GM12875 (cell line): ENCODE data around the gene N4BP2.
A peak's percentile ranks its signal among the peaks of the same experiment; 100 is the strongest.

Source experiments
- H3K4me3 ChIP-seq: one replicate; pipeline ENCODE4 v1.5.1; 2011; ENCODE audit warnings: low read depth, low read length, control low read depth
- TF ChIP-seq, protein P1 (sequence below): IDR thresholded peaks from 2 replicates; pipeline ENCODE4 v1.5.1; 2011; ENCODE audit warnings: low read depth, mild to moderate bottlenecking, control low read depth, inconsistent platforms, low read length, moderate library complexity, borderline replicate concordance; ENCODE audit not compliant: insufficient read depth

The N4BP2 gene

DNA sequence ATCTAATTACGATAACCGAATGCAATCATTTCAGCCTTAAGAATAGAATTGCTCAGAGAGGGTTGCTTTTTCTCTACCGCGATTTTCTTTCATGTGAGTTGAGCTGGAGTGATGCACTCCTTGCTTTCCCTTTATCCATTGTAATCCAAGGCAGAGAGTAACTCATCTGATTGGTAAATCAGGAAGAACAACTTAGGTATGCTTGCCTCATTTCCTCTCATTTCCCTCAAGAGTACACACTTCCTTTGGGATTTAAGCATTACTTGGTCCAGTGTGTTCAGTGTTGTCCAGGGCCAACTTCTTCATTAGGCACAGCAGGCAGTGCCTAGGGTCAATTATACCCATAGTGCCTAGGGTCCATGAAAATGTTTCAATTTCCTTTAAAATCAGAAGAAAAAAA is 15.7 kb upstream of the N4BP2 start:
- TF ChIP-seq, protein P1, sequence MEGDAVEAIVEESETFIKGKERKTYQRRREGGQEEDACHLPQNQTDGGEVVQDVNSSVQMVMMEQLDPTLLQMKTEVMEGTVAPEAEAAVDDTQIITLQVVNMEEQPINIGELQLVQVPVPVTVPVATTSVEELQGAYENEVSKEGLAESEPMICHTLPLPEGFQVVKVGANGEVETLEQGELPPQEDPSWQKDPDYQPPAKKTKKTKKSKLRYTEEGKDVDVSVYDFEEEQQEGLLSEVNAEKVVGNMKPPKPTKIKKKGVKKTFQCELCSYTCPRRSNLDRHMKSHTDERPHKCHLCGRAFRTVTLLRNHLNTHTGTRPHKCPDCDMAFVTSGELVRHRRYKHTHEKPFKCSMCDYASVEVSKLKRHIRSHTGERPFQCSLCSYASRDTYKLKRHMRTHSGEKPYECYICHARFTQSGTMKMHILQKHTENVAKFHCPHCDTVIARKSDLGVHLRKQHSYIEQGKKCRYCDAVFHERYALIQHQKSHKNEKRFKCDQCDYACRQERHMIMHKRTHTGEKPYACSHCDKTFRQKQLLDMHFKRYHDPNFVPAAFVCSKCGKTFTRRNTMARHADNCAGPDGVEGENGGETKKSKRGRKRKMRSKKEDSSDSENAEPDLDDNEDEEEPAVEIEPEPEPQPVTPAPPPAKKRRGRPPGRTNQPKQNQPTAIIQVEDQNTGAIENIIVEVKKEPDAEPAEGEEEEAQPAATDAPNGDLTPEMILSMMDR: no peak
- H3K4me3 ChIP-seq: no peak overlapping the region

DNA sequence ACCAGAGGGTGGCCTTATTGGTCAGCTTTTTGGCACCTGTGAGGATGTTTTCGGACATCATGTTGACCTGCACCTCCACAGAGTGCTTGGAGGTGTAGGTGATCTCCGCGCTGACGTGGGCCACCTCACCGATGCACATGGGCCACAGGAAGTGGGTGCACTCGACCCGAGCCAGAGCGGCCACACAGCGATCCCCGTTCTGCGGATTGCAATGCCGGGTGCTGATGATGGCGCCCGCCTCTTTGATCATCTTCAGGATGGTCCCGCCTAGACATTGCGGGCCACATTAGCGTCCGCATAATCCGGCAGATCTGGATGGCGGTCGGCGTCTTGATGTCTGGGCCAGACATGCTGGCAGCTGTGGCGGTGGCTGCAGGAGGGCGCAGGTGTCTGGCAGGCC is 12.9 kb upstream of the N4BP2 start:
- TF ChIP-seq, protein P1: no peak
- no peak overlapping the region for H3K4me3 ChIP-seq

DNA sequence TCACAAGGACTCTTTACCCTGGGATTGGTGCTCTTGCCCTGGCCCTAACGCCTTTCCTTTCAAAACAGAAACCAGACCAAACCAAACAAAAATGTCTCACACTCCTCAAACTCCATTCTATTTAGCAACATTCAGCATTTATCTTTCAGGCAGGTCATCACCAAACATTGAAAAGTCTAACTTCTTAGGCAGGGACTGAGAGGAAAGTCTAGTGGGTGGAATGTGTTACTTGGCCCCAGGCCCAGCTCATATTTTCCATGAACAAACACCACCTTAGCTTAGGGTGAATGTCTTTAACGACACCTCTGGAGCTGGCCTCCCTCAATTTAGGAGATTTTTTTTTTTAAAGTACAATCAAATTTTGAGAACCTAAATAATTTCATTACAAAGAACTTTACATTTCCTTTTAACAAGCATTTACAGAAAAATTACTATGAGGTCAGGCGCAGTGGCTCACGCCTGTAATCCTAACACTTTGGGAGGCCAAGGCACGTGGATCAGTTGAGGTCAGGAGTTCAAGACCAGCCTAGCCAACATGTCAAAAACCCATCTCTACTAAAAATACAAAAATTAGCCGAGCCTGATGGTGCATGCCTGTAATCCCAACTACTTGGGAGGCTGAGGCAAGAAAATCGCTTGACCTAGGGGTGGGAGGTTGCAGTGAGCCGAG is 10.2 kb upstream of the N4BP2 start:
- TF ChIP-seq, protein P1: no peak
- H3K4me3 ChIP-seq: no peak overlapping the region

DNA sequence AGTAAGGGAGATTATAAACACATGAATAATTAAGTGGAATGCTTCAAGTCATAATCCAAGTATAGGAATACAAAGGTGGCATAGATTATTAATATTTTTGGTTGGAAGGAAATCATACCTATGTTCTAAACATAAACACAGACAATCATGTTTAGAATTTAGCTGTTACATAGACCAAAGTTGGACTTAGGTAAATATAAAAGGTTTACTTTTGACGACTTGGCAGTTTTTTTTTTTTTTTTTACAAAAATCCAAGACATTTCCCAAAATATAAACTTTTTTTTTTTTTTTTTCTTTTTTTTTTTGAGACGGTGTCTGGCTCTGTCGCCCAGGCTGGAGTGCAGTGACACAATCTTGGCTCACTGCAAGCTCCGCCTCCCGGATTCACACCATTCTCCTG is 3.5 kb upstream of the N4BP2 start:
- TF ChIP-seq, protein P1: no peak

DNA sequence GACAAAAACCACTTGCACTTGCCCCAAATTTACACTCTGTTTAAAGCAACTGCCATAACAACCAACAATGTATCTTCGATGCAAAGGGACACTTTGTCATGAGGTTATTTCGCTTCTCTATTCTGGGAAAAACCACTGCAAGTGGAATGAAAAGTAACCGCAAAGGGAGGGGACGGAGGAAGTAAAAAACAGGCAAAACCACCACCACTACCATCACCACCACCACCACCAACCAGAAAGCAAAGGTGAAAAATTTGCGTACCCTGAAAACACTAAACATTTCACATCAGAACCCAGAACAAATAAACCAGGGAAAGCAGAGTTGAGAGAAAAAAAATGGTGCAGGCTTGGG is 1.2 kb upstream of the N4BP2 start:
- TF ChIP-seq, protein P1: no peak
- peak overlapping the region; percentile 91 for H3K4me3 ChIP-seq

More for the DNA sequence above, 3.5 kb upstream of the N4BP2 start:
- no peak overlapping the region for H3K4me3 ChIP-seq

DNA sequence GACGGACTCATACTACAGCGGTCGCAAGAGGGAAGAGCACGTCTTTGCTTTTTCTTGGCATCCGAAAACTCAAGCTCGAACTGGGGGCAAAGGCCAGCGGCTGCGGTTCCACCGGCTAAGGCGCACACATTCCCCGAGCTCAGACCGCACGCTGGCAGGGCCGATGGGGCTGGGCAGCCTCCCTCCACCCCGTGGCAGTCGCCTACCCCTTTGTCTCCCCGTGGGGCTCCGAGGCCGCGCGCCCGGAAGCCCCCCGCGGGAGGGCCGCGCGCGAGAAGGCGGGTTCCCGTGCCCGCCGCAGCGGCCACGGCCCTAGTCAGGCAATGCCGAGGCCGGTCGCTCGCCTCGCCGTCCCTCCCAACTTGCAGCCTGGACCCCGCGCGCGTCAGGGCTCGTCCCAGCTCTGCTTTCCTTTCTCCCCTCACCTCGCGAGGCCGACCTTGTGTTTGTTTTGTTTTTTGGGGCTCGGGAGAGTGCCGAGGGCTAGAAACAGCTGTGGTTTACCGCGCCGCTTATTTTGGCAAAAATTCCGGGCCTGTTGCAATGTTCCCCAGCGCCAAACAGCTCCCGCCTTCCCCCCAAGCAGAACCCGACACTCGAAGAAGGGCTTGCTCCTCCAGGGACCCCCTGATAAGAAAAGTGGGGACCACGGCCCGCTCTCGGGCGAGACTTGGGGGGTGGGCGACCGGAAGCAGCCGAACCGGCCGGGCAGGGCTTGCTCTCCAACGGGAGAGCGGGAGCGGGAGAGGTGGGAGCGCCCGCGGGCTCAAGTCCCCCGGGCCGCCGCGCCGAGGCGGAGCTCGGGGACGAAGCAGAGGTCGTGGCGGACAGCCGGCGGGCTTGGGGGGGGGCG is 561 bp upstream of the N4BP2 start:
- TF ChIP-seq, protein P1: no peak
- peak overlapping the region; percentile 91 for H3K4me3 ChIP-seq
